Measurements from ENCODE around the gene PRR23C. TPM values are rescaled to one million over a fixed set of nuclear protein-coding genes. Genes with fewer than 3 reads are reported as not detected.

Gene PRR23C
- not detected for total RNA-seq

- no peak for DNase-seq (ENCODE audit: low spot score in 2 of 2)
- no peaks in the 10 kb centered on the region for H3K27me3 ChIP-seq
- H3K4me3 ChIP-seq: no peak within 1 kb of the TSS
- peaks cover 0 to 41% (median 0%) of the 10 kb centered on the region in 4 donors for H3K9me3 ChIP-seq
- 64 to 71% methylated on average over 29 to 72 of the region's 77 CpGs for WGBS, 2 donors
- H3K4me1 ChIP-seq: no peaks in the 10 kb centered on the region
- H3K27ac ChIP-seq: no peak within 1 kb of the TSS
- TF ChIP-seq POLR2A (IDR thresholded peaks at IDR 0.05): no peak
- no peak for TF ChIP-seq CTCF (IDR thresholded peaks at IDR 0.05)
- TF ChIP-seq EP300 (IDR thresholded peaks at IDR 0.05): no peak
- H3K36me3 ChIP-seq: no peaks in the 10 kb centered on the region
Measured at GRCh38 chr3:139044366-139045210, at the start of gene PRR23C. TSS of gene PRR23C (minus strand) at chr3:139044892. CDS start at chr3:139044620, 272 bp downstream.

GRCh38 chr3:139093840-139094239, 49.1 kb upstream of the PRR23C start:
- Histone ChIP-seq H3K27me3 (no peaks in the 10 kb centered on the region), H3K36me3 (no peaks in the 10 kb centered on the region), H3K4me3 (no peak overlapping the region), H3K9me3 (peaks cover 0 to 23% (median 0%) of the 10 kb centered on the region in 4 donors), H3K4me1 (no peaks in the 10 kb centered on the region), H3K27ac (no peak overlapping the region)
- no peak for DNase-seq (ENCODE audit: low spot score in 2 of 2)
- TF ChIP-seq POLR2A (IDR thresholded peaks at IDR 0.05): no peak
- no peak for TF ChIP-seq EP300 (IDR thresholded peaks at IDR 0.05)
- TF ChIP-seq CTCF (IDR thresholded peaks at IDR 0.05): no peak
- WGBS, 2 donors: 78 to 82% methylated on average over 1 of the region's 1 CpG

GRCh38 chr3:139088462-139089324, 44.0 kb upstream of the PRR23C start:
- Histone ChIP-seq H3K4me3 (no peak overlapping the region), H3K27me3 (no peaks in the 10 kb centered on the region), H3K4me1 (no peaks in the 10 kb centered on the region), H3K9me3 (peaks cover 0 to 15% (median 1%) of the 10 kb centered on the region in 4 donors), H3K27ac (no peak overlapping the region), H3K36me3 (no peaks in the 10 kb centered on the region)
- 85 to 87% methylated on average over 5 to 7 of the region's 8 CpGs for WGBS, 2 donors
- no peak for TF ChIP-seq POLR2A (IDR thresholded peaks at IDR 0.05)
- no peak for TF ChIP-seq CTCF (IDR thresholded peaks at IDR 0.05)
- no peak for TF ChIP-seq EP300 (IDR thresholded peaks at IDR 0.05)
- DNase-seq (ENCODE audit: low spot score in 2 of 2): no peak

GRCh38 chr3:139087621-139088020, 42.9 kb upstream of the PRR23C start:
- TF ChIP-seq CTCF (IDR thresholded peaks at IDR 0.05): no peak
- no peak for TF ChIP-seq POLR2A (IDR thresholded peaks at IDR 0.05)
- no peak for TF ChIP-seq EP300 (IDR thresholded peaks at IDR 0.05)
- H3K27ac ChIP-seq: no peak overlapping the region
- no peak for DNase-seq (ENCODE audit: low spot score in 2 of 2)
- no peaks in the 10 kb centered on the region for H3K36me3 ChIP-seq
- no peaks in the 10 kb centered on the region for H3K27me3 ChIP-seq
- 74 to 76% methylated on average over 4 of the region's 4 CpGs for WGBS, 2 donors
- H3K4me1 ChIP-seq: no peaks in the 10 kb centered on the region
- H3K4me3 ChIP-seq: no peak overlapping the region
- peaks cover 0 to 23% (median 1%) of the 10 kb centered on the region in 4 donors for H3K9me3 ChIP-seq

GRCh38 chr3:139084176-139084575, 39.5 kb upstream of the PRR23C start:
- no peaks in the 10 kb centered on the region for H3K36me3 ChIP-seq
- TF ChIP-seq CTCF (IDR thresholded peaks at IDR 0.05) (no peak), POLR2A (IDR thresholded peaks at IDR 0.05) (no peak), EP300 (IDR thresholded peaks at IDR 0.05) (no peak)
- no peaks in the 10 kb centered on the region for H3K27me3 ChIP-seq
- no peak for DNase-seq (ENCODE audit: low spot score in 2 of 2)
- H3K27ac ChIP-seq: no peak overlapping the region
- H3K4me1 ChIP-seq: no peaks in the 10 kb centered on the region
- H3K9me3 ChIP-seq: peaks cover 0 to 8% (median 1%) of the 10 kb centered on the region in 4 donors
- no peak overlapping the region for H3K4me3 ChIP-seq

All from tibial nerve (tissue), 4 donors.